Activated T-helper 1 cell treated with anti-CD3 and anti-CD28 coated beads, Interleukin-2, amount 50 U/mL, for 16 hours (primary cell): ENCODE measurements around the gene RLF.

Source experiments
- DNase-seq, 2 donors: peaks; one replicate each; pipeline ENCODE4 v3.0.0-alpha.2; 2020; ENCODE audit warnings: low read depth in 1 of 2, low spot score in 1 of 2

The RLF gene

DNA sequence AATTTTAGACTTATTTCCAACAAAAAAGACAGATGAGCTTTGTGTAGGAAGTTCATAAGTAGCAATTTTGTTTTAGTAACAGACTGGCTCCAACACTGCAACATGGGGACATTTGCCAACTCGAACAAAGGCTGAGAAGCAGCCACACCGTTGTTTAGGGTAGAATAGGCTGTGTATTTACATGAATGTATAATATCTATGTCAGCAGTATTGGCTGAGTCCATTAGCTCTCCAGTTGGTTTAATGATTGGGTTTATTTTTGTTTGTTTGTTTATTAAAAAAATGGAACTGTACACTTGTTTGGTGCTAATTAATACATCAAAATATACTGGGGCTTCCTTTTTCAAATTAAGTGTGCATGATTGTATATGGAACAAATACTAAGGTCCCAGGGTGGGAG, 79.2 kb downstream of the RLF start:
- no peak for DNase-seq

DNA sequence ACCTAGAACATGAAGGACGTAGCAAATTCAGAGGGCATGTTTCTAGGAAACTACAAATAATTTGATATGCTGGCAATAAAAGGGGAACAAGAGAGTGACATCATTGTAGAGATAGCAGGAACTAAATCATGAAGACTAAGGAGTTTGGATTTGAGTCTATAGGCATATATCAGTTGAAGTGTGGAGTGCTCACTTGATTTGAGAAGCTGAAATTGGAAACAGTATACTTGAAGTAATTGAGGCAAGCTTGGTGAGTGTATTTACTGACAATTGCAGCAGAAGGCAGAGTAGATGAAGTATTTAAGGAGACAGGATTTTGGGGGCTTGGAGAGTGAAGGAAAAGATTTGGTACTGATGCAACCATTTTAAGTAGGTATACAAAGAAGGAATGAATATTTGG, 80.2 kb downstream of the RLF start:
- no peak for DNase-seq

DNA sequence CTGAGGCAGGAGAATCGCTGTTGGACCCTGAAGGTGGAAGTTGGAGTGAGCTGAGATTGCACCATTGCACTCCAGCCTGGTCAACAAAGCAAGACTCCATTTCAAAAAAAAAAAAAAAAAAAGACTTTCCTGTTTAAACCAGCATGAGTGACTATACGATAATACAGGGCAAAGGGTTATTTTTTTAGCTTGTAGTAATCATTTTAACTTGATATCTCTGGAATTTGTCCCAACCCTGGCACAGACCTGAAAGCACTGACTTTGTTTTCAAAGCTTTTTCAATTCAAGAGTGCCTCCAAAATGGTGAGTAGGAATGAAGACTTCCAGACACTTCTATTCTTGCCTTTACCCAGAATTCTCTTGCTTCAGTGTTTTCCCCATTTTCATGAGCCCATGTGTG, 82.2 kb downstream of the RLF start:
- DNase-seq: no peak

DNA sequence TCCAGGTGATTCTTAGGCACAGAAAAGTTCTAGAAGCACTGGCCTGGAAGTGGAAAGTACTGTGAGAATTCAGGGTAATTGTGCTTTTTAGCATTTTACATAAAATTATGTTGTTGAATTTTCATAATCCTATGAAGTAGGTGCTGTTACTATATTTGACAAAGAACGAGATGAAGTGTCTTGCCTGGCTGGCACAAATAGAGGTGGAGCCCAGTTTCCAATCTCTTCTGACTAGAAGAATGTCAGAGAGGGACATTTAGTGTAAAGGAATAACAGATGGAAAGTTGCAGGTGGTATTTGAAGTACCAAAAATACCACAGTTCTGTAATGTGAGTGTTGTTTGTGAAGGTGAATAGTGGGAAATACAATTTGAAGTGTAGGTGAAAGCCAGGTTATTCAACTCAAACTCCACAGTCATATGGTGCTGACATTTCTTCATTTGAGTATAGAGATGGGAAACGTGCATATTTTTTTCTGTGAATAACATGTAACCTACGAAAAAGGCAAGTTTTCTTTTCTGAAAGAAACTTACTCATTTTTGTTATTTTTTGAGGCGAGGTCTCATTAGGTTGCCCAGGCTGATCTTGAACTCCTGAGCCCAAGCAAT, 83.1 kb downstream of the RLF start:
- DNase-seq: no peak

DNA sequence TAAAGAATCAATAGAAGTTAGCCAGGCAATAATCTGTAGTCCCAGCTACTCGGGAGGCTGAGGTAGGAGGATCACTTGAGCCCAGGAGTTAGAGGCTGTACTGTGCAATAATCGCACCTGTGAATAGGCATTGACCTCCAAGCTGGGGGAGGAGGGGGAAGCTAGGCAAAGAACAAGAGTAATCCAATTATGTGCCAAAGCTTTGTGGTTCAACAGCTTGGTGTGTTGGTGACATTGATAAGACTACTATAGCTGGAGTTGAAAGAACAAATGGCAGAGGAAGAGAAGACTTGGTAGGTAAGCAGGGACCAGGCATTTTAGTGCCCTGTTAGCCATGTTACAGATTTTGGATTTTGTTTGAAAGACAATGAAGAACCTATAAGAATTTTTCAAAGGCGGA, 84.5 kb downstream of the RLF start:
- DNase-seq: no peak

DNA sequence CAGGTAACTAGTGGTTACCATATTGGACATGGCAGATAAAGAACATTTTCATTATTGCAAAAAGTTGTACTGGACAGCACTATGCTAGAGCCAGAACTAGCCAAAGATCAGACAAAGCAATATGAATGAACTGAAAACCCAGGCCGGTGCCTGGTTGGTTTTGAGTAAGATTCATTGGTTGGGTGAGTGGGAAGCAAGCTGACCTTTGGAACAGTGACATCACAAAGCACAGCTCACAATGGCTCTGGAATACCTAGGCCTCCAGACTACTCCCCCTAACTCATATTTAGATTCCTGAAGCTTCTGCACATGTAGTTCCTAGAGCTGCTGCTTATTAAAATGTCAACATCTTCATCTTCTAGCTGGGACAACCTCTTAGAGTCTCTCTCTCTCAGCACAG, 86.5 kb downstream of the RLF start, which contains the start of gene TMCO2:
TSS of gene TMCO2 (plus strand) at position 283 of the 400 bp plus-strand sequence. CDS start at position 340, 57 bp downstream.
- DNase-seq: no peak

DNA sequence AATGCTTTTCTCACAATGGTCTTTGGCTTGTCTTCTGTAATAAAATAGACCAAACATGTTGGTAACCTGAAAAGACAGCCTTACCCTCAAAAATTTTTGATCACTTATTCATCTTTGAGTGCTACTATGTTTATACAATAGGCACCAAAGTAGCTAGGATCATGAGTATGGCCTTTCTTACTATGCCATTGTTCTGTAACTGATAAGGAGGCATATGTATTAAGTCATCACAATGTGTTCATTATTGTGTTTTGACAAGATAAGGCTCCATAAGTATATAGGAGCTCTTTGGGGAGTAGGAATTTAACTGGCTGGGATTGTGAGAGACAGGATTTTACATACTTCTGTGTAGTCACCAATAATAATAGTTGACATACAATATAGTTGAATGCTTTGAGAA, 87.2 kb downstream of the RLF start:
- DNase-seq: no peak

DNA sequence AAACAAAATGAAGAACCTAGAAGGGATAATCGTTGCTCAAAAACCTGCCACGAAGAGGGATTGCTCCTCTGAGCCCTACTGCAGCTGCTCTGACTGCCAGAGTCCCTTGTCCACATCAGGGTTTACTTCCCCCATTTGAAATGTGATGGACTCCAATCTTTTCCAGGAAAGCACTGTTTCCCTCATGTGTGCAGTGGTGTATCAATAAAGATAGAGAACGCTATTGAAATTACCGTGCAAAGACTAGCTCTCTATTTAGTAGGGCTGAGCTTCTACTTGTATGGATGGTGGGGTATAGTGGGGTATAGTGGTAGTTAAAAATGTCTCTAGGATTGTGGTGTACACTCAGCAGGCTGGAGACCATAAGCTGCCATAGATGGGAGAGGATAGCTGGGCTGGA, 90.3 kb downstream of the RLF start:
- DNase-seq: no peak

DNA sequence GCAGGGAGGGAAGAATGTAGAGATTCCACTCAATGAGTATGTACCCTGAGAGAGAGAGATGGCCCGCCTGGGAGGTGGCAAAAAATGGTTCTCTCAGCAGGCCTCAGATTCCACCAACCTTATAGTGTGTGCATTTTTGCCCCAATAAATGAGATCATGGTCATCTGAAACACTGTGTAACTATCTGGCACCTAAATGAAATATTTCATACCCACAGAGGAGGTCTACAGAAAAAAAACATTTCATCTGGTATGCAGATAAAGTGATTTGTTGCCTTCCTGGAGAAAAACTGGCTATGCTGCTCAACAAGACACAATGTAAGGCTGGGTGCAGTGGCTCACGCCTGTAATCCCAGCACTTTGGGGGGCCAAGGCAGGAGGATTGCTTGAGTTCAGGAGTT, 91.4 kb downstream of the RLF start:
- DNase-seq: no peak

DNA sequence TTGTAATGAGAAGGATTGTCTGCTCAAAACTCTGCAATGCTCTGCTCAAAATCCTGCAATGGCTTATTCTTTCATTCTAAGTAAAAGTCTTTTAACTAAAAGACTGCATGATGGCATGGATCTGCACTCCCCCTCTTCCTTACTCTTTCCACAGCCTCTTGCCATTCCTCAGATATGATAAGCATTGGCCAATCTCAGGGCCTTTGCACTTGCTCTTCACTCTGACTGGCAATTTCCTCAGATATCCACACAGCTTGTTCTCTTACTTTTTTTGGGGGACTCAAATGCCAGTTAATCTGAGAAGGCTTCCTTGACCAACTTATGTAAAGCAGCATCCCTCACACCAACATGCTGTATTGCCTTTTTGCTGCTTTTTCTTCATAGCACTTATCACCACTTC, 94.0 kb downstream of the RLF start:
- no peak for DNase-seq

DNA sequence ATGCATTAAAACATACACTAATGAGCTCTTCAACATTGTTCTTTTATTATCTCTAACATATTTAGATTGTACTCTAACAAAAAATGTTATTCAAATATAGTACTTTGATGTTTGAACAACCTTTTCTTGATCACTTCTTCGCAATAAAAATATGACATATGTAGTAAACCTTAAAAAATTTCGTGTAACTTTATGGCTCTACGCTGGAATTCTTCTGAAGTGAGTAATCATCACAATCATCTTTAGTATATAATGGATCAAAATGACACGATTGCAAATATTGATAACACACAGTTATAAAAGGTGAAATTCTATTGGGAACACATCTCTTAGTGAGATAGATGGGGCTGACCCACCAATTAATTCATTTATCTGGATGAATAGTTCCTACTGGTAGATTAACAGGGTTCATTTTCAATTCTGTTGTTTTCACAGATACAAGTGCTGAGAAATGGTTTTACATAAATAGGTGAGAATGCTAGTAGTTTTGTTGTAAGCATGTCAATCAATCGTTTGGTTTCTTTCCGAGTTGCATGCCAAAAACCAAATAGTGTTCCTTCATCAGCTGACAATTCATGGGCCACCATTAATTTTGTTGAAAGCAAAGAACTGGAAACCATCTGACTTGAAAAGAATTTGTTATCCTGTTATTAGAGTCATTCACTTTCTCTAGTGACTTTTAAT, 95.4 kb downstream of the RLF start:
- DNase-seq: no peak

DNA sequence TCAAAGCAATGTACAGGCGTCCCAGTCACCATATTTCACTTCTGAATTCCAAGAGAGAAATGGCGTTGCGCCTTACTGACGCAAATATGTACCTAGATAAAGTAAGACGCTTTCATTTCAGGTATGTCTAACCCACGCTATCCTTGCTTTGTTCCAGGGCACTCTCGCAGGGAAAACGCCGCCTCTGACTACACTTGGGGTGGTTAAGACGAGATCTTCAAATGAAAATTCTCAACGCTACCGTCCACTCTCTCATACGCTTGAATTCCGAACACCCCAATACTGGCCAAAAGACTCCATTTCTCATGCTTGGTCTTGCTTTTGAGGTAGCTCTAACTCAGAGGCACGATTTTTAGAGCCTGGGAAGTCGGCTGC, 96.1 kb downstream of the RLF start:
- no peak for DNase-seq

DNA sequence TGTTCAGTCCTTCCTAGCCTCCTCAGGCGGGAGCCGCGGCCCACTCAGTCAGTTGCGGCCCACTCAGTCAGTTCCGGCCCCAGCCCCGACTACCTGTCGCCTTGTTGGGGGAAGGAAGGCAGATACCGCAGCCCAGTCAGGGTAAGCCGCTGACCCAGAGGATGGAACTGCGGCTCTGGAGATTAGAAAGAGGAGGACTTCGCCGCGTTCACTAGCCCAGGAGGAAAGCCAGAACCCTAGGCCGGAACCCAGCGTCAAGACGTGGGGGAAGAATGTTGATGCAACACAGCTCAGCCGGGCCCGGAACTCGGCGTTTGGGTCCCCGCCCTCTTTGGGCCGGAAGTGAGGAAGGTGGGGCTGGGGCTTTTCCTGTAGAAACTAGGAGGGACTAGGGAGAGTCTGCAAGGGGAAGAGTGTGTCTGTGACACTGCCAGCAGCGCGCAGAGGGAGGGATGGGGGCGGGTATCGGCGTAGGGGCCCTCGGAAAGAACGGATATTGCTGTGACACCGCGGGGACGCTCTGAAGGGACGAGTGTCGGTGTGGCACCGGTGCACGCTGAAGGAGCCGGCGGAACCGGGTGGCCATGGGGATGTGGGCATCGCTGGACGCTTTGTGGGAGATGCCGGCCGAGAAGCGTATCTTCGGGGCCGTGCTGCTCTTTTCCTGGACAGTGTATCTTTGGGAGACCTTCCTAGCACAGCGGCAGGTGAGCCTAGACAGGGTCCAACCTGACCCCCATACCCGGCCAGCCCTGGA, 96.7 kb downstream of the RLF start, which contains the start of gene ZMPSTE24:
TSS of gene ZMPSTE24 (plus strand) at position 549 of the 757 bp plus-strand sequence. CDS start at position 585, 36 bp downstream.
- peak; percentile 90 to 95 for DNase-seq

DNA sequence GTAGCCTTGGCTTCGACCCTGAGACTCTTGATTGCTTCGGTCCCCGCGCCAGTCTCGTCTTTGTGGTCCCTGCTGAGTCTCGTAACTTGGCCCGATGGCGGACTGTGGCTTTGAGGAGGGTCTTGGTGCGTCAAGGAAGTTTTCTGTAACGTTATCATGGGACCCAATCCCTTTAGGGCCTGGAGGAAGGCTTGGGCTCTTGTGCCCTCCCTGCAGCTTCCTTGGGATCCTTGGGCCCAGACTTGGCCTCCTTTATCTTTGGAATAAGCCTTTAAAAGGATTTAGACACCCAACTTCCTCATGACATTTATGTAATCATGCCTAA, 97.2 kb downstream of the RLF start:
- no peak for DNase-seq

DNA sequence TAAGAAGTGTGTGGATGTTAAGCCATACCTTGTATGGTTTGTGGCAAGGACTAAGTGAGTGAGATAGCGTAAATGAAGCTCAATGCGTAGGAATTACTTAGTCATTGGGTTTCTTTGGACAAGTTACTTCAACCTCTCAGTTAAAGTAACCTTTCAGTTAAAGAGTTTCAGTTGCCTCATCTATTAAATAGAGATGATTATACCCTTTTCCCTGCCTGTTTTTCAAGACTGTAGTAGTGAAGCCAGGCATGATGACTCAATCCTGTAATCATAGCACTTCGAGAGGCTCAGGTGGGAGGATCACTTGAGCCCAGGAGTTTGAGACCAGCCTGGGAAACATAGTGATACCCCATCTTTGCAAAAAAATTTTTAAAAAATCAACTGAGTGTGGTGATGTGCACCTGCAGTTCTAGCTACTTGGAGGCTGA, 103.2 kb downstream of the RLF start:
- no peak for DNase-seq

DNA sequence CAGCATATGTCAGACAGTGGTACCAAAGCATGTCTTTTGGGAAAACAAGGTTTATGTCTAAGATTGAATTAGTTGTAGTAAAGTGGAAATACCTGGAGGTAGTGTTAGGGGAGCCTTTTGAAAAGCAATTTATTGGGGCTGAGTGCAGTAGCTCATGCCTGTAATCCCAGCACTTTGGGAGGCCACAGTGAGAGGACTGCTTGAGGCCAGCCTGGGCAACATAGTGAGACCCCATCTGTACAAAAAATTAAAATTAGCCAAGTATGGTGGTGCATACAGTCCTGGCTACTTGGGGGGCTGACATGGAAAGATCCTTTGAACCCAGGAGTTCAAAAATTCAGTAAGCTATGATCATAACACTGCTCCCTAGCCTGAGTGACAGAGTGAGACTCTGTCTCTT, 104.1 kb downstream of the RLF start:
- DNase-seq: no peak

DNA sequence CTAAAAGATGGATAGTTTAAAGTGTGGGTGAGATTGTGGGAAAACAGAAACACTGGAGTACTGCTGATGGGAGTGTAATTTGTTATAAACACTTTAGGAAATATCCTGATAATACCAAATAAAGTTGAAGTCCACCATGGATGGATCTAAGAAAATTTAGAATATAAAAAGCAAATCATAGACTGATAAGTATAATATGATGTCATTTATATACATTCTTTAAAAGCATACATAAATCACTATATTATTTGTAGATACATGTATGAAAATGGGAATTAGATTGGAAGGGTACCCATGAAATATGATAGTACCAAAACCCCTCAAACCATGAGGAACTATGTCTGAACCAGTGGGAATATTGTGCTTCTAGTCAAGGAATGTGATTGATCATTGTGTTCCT, 104.7 kb downstream of the RLF start:
- DNase-seq: no peak

DNA sequence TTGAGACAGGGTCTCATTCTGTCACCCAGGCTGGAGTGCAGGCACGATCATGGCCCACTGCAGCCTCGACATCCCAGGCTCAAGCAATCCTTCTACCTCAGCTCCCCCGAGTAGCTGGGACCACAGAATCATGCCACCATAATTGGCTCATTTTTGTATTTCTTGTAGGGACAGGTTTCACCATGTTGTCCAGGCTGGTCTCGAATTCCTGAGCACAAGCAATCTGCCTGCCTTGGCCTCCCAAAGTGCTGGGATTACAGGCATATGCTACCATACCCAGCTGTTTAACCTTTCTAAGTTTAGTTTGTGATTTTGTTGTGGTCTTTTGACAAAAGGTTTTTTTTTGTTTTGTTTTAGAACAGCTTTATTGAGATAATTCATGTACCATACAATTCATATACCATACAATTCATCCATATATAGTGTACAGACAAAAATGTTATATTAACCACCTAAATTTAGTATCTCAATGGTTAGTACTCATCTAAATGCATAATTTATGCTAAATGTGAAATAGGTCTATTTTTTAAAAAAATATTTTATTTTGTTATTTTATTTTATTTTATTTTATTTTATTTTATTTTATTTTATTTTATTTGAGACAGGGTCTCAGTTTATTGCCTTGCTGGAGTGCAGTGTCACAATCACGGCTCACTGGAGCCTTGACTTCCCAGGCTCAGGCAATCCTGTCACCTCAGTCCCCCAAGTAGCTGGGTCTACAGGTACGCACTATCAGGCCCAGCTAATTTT, 105.8 kb downstream of the RLF start:
- no peak for DNase-seq

DNA sequence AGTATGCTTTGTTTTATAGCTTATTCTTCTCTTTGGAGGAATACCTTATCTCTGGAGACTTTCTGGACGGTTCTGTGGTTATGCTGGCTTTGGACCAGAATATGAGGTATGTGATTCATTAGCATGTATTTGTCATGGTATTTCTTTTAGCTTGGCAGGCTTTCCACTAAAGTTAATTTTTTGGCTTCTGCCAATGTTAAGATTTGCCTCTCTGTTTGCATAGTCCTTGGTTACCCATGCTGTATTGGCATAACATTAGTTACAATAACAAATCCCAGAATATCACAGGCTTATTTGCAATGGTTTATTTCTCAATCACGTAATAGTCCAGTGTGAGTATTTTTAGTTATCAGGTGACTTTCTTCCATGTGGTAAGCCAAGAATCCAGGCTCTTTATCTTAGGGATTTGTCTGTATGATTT, 106.6 kb downstream of the RLF start:
- DNase-seq: no peak

DNA sequence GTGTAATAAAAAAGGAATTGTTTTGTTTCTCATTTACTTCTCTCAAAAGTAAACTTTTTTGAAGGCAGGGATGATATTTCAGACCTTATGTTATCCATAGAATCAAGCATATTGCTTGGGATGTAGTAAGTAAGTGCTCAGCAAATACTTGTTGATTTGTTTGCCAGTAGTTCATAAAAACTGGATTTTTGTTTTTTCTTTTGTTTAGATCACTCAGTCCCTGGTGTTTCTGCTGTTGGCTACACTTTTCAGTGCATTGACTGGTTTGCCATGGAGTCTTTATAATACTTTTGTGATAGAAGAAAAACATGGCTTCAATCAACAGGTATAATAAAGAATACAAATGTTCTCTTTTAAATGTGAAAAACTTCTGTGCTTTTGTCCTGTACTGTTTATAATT, 107.0 kb downstream of the RLF start:
- DNase-seq: no peak

DNA sequence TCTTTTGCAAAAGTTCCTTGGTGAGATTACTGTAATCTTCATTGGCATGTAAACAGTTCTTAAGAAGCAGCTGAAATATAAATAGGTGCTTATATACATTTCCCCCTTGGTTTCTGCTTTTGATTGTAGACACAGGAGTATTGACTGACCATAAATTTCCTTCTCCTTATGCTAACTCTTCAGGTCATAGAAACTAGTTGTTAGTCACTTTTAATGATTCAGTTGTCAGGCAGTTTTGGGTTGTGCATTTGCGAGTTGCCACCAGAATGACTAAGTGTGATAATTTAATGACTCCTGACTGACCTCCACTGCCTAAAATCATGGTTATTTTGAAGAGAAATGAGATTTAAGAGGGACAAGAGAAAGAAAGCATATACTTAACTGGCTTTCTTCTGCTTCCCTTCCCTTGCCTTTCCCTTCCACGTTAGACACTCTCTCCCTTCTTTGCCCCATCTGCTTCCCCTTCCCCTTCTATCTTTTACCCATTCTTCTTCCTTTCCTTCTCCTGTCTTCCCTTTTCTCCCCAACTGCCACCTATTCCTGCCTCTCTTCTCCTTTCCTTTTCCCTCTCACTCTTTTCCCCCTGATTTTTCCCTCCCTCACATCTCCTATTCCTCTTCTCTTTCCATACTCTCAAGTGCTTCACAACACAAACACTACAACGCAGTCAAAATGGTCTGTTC, 109.1 kb downstream of the RLF start:
- DNase-seq: no peak
